ENCODE results near the gene WFS1.

DNA sequence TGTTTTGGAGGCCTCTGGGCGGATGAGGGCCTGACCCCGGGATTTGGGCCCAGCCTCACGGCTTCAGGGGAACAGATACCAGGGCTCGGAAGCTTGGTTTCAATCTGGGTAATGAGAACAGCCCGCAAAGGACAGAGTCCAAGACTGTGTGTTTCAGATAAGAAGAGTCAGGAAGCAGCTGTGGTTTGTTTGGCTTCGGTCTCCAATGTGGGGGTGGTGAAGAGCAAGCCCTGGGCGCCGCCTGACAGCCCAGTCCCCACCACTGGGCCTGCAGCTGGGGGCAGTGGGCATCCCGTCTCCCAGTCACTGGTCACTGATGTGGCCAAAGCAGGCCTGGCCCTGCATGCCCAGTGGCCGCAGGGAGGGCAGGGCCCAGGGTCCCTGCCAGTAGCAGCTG is 9.1 kb downstream of the WFS1 start:
- TF ChIP-seq, protein P1, sequence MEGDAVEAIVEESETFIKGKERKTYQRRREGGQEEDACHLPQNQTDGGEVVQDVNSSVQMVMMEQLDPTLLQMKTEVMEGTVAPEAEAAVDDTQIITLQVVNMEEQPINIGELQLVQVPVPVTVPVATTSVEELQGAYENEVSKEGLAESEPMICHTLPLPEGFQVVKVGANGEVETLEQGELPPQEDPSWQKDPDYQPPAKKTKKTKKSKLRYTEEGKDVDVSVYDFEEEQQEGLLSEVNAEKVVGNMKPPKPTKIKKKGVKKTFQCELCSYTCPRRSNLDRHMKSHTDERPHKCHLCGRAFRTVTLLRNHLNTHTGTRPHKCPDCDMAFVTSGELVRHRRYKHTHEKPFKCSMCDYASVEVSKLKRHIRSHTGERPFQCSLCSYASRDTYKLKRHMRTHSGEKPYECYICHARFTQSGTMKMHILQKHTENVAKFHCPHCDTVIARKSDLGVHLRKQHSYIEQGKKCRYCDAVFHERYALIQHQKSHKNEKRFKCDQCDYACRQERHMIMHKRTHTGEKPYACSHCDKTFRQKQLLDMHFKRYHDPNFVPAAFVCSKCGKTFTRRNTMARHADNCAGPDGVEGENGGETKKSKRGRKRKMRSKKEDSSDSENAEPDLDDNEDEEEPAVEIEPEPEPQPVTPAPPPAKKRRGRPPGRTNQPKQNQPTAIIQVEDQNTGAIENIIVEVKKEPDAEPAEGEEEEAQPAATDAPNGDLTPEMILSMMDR (IDR thresholded peaks at IDR 0.05) = no peak
- no peak for TF ChIP-seq POLR2A (IDR thresholded peaks at IDR 0.05)

All from right lobe of liver (tissue), 4 donors.